BLaER1 treated with 17β-estradiol and CSF1 and Interleukin-3, amounts not matched to agents 10 nM and 100 nM (cell line): ENCODE data around the gene USP12.
A peak's percentile ranks its signal among the peaks of the same experiment; 100 is the strongest.
"Not testable (repeated sequence)": the region's sequence is repeated elsewhere in the genome, so short reads cannot be mapped to it uniquely, and the experiment has no call there.

ENCODE experiments used
- H3K27ac ChIP-seq, 11 experiments: shearing (Covaris generic); formaldehyde crosslinking; 2 replicates each; pipeline ENCODE4 v1.8.1; 2022
- H3K27me3 ChIP-seq, 11 experiments: shearing (Covaris generic); formaldehyde crosslinking; 2 replicates each; pipeline ENCODE4 v1.8.1; 2022
- H3K36me3 ChIP-seq, 11 experiments: shearing (Covaris generic); formaldehyde crosslinking; 2 replicates each; pipeline ENCODE4 v1.8.1; 2022
- H3K4me1 ChIP-seq, 10 experiments: shearing (Covaris generic); formaldehyde crosslinking; 2 replicates each; pipeline ENCODE4 v1.8.1; 2022
- H3K4me2 ChIP-seq, 11 experiments: shearing (Covaris generic); formaldehyde crosslinking; 2 replicates each; pipeline ENCODE4 v1.8.1; 2022
- H3K4me3 ChIP-seq, 10 experiments: shearing (Covaris generic); formaldehyde crosslinking; 2 replicates each; pipeline ENCODE4 v1.8.1; 2022
- H3K9ac ChIP-seq, 11 experiments: shearing (Covaris generic); formaldehyde crosslinking; 2 replicates each; pipeline ENCODE4 v1.8.1; 2022
- H3K9me3 ChIP-seq, 11 experiments: shearing (Covaris generic); formaldehyde crosslinking; replicated peaks in 1 of 11; 2 replicates each; pipeline ENCODE4 v1.8.1; 2022
- H4K20me1 ChIP-seq, 11 experiments: shearing (Covaris generic); formaldehyde crosslinking; 2 replicates each; pipeline ENCODE4 v1.8.1; 2022
- Cebpa-rat ChIP-seq, 11 experiments: shearing (Covaris generic); IDR thresholded peaks; 2 replicates each; pipeline ENCODE4 v1.8.1; 2022

Gene USP12

DNA sequence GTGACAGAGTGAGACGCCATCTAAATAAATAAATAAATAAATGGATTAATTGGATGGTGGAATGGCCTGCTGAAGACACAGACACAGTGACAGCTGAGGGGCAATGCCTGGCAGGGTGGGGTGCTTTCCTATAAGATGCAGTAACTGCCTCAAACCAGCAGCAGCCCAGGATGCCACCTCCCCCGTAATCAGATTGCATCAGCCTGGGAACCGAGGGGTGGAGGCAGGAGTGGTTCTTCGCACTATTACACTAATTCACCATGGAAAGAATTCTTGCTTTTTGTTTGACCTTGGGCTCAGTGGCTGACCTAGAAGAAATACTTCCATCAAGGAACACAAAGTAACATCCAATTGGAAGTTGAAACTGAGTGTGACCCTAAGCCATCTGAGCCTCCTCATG lies 31.6 kb upstream of the USP12 start:
- Histone ChIP-seq H3K36me3 (no peaks in the 10 kb centered on the region), H3K4me1 (no peaks in the 10 kb centered on the region), H4K20me1 (no peaks in the 10 kb centered on the region), H3K4me2 (no peak overlapping the region), H3K27ac (no peak overlapping the region), H3K27me3 (no peaks in the 10 kb centered on the region), H3K4me3 (no peak overlapping the region), H3K9me3 (no peaks in the 10 kb centered on the region), H3K9ac (no peak overlapping the region)
- no peak for TF ChIP-seq Cebpa-rat (IDR thresholded peaks at IDR 0.05)

- H4K20me1 ChIP-seq = no peaks in the 10 kb centered on the region
- no peak for TF ChIP-seq Cebpa-rat (IDR thresholded peaks at IDR 0.05)
- H3K27ac ChIP-seq = no peak overlapping the region
- H3K27me3 ChIP-seq = no peaks in the 10 kb centered on the region
- H3K9me3 ChIP-seq = no peaks in the 10 kb centered on the region
- H3K4me2 ChIP-seq = no peak overlapping the region
- H3K4me1 ChIP-seq = no peaks in the 10 kb centered on the region
- no peak overlapping the region for H3K9ac ChIP-seq
- H3K36me3 ChIP-seq = no peaks in the 10 kb centered on the region
- no peak overlapping the region for H3K4me3 ChIP-seq
These were observed 30.1 kb upstream of the USP12 start for GRCh38 chr13:27201661-27202060.

GRCh38 chr13:27200413-27201070 lies 28.9 kb upstream of the USP12 start:
- H3K36me3 ChIP-seq = no peaks in the 10 kb centered on the region
- no peaks in the 10 kb centered on the region for H4K20me1 ChIP-seq
- H3K4me1 ChIP-seq = peaks cover 0 to 5% (median 0%) of the 10 kb centered on the region in 10 experiments; a peak in 1 of 20 replicates
- H3K9ac ChIP-seq = no peak overlapping the region
- H3K4me3 ChIP-seq = no peak overlapping the region
- H3K4me2 ChIP-seq = no peak overlapping the region
- no peak for TF ChIP-seq Cebpa-rat (IDR thresholded peaks at IDR 0.05)
- H3K9me3 ChIP-seq = no peaks in the 10 kb centered on the region
- no peak overlapping the region for H3K27ac ChIP-seq
- no peaks in the 10 kb centered on the region for H3K27me3 ChIP-seq

DNA sequence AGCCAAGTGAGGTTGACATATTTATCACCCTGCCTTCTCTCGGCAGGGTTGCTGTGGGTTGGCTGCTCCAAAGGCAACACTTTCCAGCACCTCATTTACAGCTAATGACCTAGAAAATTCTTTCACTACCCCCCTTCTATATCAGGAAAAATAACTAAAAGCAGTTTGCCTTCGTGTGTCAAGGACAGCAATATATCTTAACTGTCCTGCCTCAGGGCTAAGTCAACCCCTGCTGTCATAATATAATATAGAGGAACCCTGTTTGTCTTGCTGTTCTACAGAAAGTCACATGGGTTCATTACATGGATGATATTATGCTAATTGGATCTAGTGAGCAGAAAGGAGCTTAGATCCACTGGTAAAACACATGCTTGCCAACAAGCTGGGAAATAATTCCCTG lies 28.1 kb upstream of the USP12 start:
- H3K27ac ChIP-seq = no peak overlapping the region

DNA sequence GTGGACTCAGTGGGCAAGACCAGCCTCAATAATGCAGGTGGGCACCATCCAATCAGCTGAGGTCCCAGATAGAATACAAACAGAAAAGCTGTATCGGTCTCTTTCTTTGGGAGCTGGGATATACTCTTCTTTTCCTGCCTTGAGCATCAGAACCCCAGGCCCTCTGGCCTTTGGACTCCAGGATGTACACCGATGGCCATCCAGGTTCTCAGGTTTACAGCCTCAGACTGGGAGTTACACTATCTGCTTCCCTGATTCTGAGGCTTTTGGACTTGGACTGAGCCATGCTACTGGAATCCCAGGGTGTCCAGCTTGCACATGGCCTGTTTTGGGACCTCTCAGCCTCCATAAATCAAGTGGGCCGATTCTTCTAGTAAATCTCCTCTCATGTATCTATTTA lies 27.6 kb upstream of the USP12 start:
- no peak overlapping the region for H3K4me3 ChIP-seq
- no peak overlapping the region for H3K27ac ChIP-seq
- no peak overlapping the region for H3K4me2 ChIP-seq
- no peaks in the 10 kb centered on the region for H3K27me3 ChIP-seq
- no peak overlapping the region for H3K9ac ChIP-seq
- H3K4me1 ChIP-seq = peaks cover 0 to 13% (median 0%) of the 10 kb centered on the region in 10 experiments; a peak in 2 of 20 replicates
- no peak for TF ChIP-seq Cebpa-rat (IDR thresholded peaks at IDR 0.05)
- no peaks in the 10 kb centered on the region for H3K9me3 ChIP-seq
- no peaks in the 10 kb centered on the region for H4K20me1 ChIP-seq
- H3K36me3 ChIP-seq = no peaks in the 10 kb centered on the region

More for the DNA sequence above, 28.1 kb upstream of the USP12 start:
- H3K27me3 ChIP-seq = no peaks in the 10 kb centered on the region
- H3K9me3 ChIP-seq = no peaks in the 10 kb centered on the region
- no peak for TF ChIP-seq Cebpa-rat (IDR thresholded peaks at IDR 0.05)
- no peak overlapping the region for H3K4me2 ChIP-seq
- H3K9ac ChIP-seq = no peak overlapping the region
- no peaks in the 10 kb centered on the region for H3K36me3 ChIP-seq
- peaks cover 0 to 13% (median 0%) of the 10 kb centered on the region in 10 experiments; a peak in 2 of 20 replicates for H3K4me1 ChIP-seq
- no peak overlapping the region for H3K4me3 ChIP-seq
- no peaks in the 10 kb centered on the region for H4K20me1 ChIP-seq

- no peak for TF ChIP-seq Cebpa-rat (IDR thresholded peaks at IDR 0.05)
- no peaks in the 10 kb centered on the region for H3K27me3 ChIP-seq
- no peak overlapping the region for H3K9ac ChIP-seq
- H3K9me3 ChIP-seq = no peaks in the 10 kb centered on the region
- H3K36me3 ChIP-seq = no peaks in the 10 kb centered on the region
- peak overlapping the region in 2 of 11 experiments; percentile 27 to 38; a peak in 3 of 22 replicates for H3K4me2 ChIP-seq
- H3K4me3 ChIP-seq = no peak overlapping the region
- H3K4me1 ChIP-seq = peaks cover 0 to 22% (median 6%) of the 10 kb centered on the region in 10 experiments; a peak in 8 of 20 replicates
- H3K27ac ChIP-seq = no peak overlapping the region
- no peaks in the 10 kb centered on the region for H4K20me1 ChIP-seq
These were observed 23.5 kb upstream of the USP12 start for GRCh38 chr13:27194895-27195764.

DNA sequence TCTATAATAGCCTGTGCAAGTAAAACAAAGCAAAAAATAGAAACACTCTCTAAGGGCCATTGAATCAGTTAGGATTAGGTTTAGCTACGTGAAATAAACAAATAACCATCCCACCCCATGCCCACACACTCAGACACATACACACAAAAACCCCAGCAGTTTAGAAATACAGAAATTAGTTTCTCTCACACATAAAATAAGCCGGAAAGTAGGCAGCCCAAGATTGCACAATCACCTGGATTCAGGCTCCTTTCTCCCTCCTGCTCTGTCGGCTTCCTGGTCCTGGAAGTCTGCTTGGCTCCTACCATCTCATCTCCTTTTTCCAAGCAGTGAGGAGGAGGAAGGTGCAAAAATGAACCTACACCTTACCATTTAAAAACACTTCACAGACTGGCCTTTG lies 22.6 kb upstream of the USP12 start:
- no peaks in the 10 kb centered on the region for H3K27me3 ChIP-seq
- no peak overlapping the region for H3K4me2 ChIP-seq
- no peak overlapping the region for H3K27ac ChIP-seq
- TF ChIP-seq Cebpa-rat (IDR thresholded peaks at IDR 0.05) = peak in 5 of 11 experiments; percentile 13 to 73 (median 42); a peak in 4 of 22 replicates
- no peak overlapping the region for H3K4me3 ChIP-seq
- H3K9me3 ChIP-seq = no peaks in the 10 kb centered on the region
- H4K20me1 ChIP-seq = no peaks in the 10 kb centered on the region
- H3K9ac ChIP-seq = no peak overlapping the region
- no peaks in the 10 kb centered on the region for H3K36me3 ChIP-seq
- peaks cover 0 to 22% (median 6%) of the 10 kb centered on the region in 10 experiments; a peak in 8 of 20 replicates for H3K4me1 ChIP-seq

DNA sequence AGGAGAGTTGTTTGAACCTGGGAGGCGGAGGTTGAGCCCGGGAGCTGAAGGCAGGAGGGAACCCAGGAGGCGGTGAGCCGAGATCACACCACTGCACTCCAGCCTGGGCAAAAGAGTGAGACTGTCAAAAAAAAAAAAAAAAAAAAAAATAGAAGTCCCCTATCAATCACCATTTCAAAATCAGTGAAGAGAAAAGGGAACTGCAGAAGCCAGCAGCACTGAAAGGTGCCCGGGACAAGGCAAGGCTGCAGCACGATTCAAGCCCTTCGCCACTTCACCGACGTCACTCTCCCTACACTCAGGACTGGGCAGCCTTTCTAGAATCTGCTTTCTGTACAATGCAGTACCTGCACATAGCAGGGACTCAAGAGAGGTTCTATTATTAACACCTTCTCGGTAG lies 21.9 kb upstream of the USP12 start:
- no peak for TF ChIP-seq Cebpa-rat (IDR thresholded peaks at IDR 0.05)
- Histone ChIP-seq H3K27me3 (no peaks in the 10 kb centered on the region), H3K9ac (no peak overlapping the region), H3K4me1 (peaks cover 0 to 22% (median 6%) of the 10 kb centered on the region in 10 experiments; a peak in 8 of 20 replicates), H3K9me3 (no peaks in the 10 kb centered on the region), H3K4me3 (no peak overlapping the region), H3K36me3 (no peaks in the 10 kb centered on the region), H3K4me2 (no peak overlapping the region; a peak in 1 of 22 replicates), H4K20me1 (no peaks in the 10 kb centered on the region), H3K27ac (no peak overlapping the region)

DNA sequence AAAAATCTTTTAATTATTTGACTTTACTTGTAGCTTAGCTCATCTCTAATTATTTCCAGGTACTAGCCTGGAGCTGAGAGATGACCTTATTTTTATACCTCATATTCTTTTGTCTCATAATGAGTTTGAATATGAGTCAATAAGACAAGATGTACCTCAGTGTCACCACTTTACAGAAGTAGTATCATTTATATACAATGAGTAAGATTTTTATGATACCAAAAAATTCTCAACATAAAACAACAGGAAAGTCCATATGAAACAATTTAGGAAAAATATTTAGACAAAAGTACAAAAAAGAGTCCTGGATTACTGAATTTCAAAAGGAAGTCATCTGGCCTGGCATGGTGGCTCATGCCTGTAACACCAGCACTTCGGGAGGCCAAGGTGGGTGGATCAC lies 21.4 kb upstream of the USP12 start:
- H3K4me1 ChIP-seq = peaks cover 0 to 22% (median 6%) of the 10 kb centered on the region in 10 experiments; a peak in 8 of 20 replicates
- H4K20me1 ChIP-seq = no peaks in the 10 kb centered on the region
- H3K27ac ChIP-seq = 0 out of 22 replicates have a peak overlapping the region, but pooled peaks of 1 of the 11 experiments have one; percentile 5
- H3K9me3 ChIP-seq = no peaks in the 10 kb centered on the region
- no peaks in the 10 kb centered on the region for H3K36me3 ChIP-seq
- H3K4me2 ChIP-seq = peak overlapping the region in 2 of 11 experiments; percentile 34 to 52; a peak in 3 of 22 replicates
- no peak overlapping the region for H3K9ac ChIP-seq
- H3K27me3 ChIP-seq = no peaks in the 10 kb centered on the region
- H3K4me3 ChIP-seq = no peak overlapping the region
- TF ChIP-seq Cebpa-rat (IDR thresholded peaks at IDR 0.05) = no peak

- peak overlapping the region in 7 of 11 experiments; percentile 6 to 52 (median 21); a peak in 8 of 22 replicates for H3K4me2 ChIP-seq
- H3K9me3 ChIP-seq, H3K9ac ChIP-seq, H4K20me1 ChIP-seq, H3K4me3 ChIP-seq, H3K36me3 ChIP-seq, H3K27me3 ChIP-seq: not testable (repeated sequence)
- peaks cover 0 to 22% (median 6%) of the 10 kb centered on the region in 10 experiments; a peak in 8 of 20 replicates for H3K4me1 ChIP-seq
- 0 out of 22 replicates have a peak overlapping the region, but pooled peaks of 1 of the 11 experiments have one; percentile 5 for H3K27ac ChIP-seq
These were observed 20.8 kb upstream of the USP12 start for GRCh38 chr13:27192367-27192766.
